Spleen (tissue), 7 donors: ENCODE measurements around the gene STYXL1.

ENCODE experiments used
- CTCF ChIP-seq, 11 experiments: fragments of 200-600 bp in 7 of 11; fragments of 450-650 bp in 4 of 11; sonication (generic) in 4 of 11; IDR thresholded peaks in 8 of 11; conservative IDR thresholded peaks in 3 of 11; 1 replicate in 7 of 11; 2 replicates in 4 of 11; pipeline versions ENCODE4 v1.4.0 to v1.8.0; 2016 to 2021; ENCODE audit warnings: antibody characterized with exemption in 11 of 11, inconsistent platforms in 4 of 11, mild to moderate bottlenecking in 1 of 11
- POLR2A ChIP-seq, 3 donors: fragments of 450-650 bp; IDR thresholded peaks; one replicate each; pipeline ENCODE4 v1.5.1; 2017; ENCODE audit warnings: antibody characterized with exemption in 3 of 3, mild to moderate bottlenecking in 1 of 3
- POLR2AphosphoS5 ChIP-seq, 3 donors: sonication (generic); formaldehyde crosslinking; IDR thresholded peaks; one replicate each; pipeline ENCODE4 v1.5.1; 2017; ENCODE audit warnings: antibody characterized with exemption in 3 of 3
- donor health status: DM: no; HTN: no; CAD: no; lungs with moderate emphysema.
- donor health status: DM: no; HTN: no; CAD: no.
- donor health status: DM: no; HTN: no; CAD: no.

GRCh38 chr7:76016191-76016947, 31.4 kb downstream of the STYXL1 start:
- TF ChIP-seq CTCF (IDR thresholded peaks at IDR 0.05 in 8 of 11, conservative IDR thresholded peaks at IDR 0.05 in 3 of 11), result no peak
- TF ChIP-seq POLR2AphosphoS5 (IDR thresholded peaks at IDR 0.05), result no peak
- TF ChIP-seq POLR2A (IDR thresholded peaks at IDR 0.05), result no peak
